ENCODE measurements around the gene ASB1. TPM values are rescaled to one million over a fixed set of nuclear protein-coding genes. Genes with fewer than 3 reads are reported as not detected.
"Not testable (repeated sequence)": the region's sequence is repeated elsewhere in the genome, so short reads cannot be mapped to it uniquely, and the experiment has no call there.

ASB1 gene
- total RNA-seq, 2 experiments from 2014 or later: 32.1 to 34.3 TPM

GRCh38 chr2:238391042-238391689, 35.6 kb upstream of the ASB1 start:
- H3K9me3 Mint-ChIP-seq: no peaks in the 10 kb centered on the region
- H3K27me3 Mint-ChIP-seq: peaks cover 2% of the 10 kb centered on the region
- H3K36me3 Mint-ChIP-seq: no peaks in the 10 kb centered on the region
- DNase-seq (no peak), ATAC-seq (ENCODE audit: low read depth) (no peak)
- H3K4me3 Mint-ChIP-seq: no peak overlapping the region
- POLR2A ChIA-PET: no interaction called here
- no peak overlapping the region for H3K27ac Mint-ChIP-seq
- H3K4me1 Mint-ChIP-seq: peaks cover 9% of the 10 kb centered on the region

GRCh38 chr2:238396663-238397062, 30.1 kb upstream of the ASB1 start:
- no peak overlapping the region for H3K4me3 Mint-ChIP-seq
- POLR2A ChIA-PET: no interaction called here
- no peaks in the 10 kb centered on the region for H3K9me3 Mint-ChIP-seq
- no peak for DNase-seq
- peaks cover 2% of the 10 kb centered on the region for H3K4me1 Mint-ChIP-seq
- no peak for ATAC-seq (ENCODE audit: low read depth)
- H3K27me3 Mint-ChIP-seq: peaks cover 2% of the 10 kb centered on the region
- H3K27ac Mint-ChIP-seq: no peak overlapping the region
- no peaks in the 10 kb centered on the region for H3K36me3 Mint-ChIP-seq

GRCh38 chr2:238397356-238397755, 29.4 kb upstream of the ASB1 start:
- Mint-ChIP-seq H3K36me3 (no peaks in the 10 kb centered on the region), H3K27ac (no peak overlapping the region), H3K27me3 (peaks cover 2% of the 10 kb centered on the region), H3K4me1 (no peaks in the 10 kb centered on the region), H3K4me3 (no peak overlapping the region), H3K9me3 (no peaks in the 10 kb centered on the region)
- ATAC-seq (ENCODE audit: low read depth) (no peak), DNase-seq (no peak)
- POLR2A ChIA-PET: no interaction called here

GRCh38 chr2:238398577-238398976, 28.1 kb upstream of the ASB1 start:
- no peaks in the 10 kb centered on the region for H3K36me3 Mint-ChIP-seq
- POLR2A ChIA-PET: no interaction called here
- ATAC-seq (ENCODE audit: low read depth) (no peak), DNase-seq (no peak)
- H3K9me3 Mint-ChIP-seq: no peaks in the 10 kb centered on the region
- H3K4me3 Mint-ChIP-seq: no peak overlapping the region
- no peak overlapping the region for H3K27ac Mint-ChIP-seq
- H3K27me3 Mint-ChIP-seq: peaks cover 2% of the 10 kb centered on the region
- H3K4me1 Mint-ChIP-seq: no peaks in the 10 kb centered on the region

GRCh38 chr2:238399094-238399493, 27.6 kb upstream of the ASB1 start:
- H3K36me3 Mint-ChIP-seq: no peaks in the 10 kb centered on the region
- H3K27ac Mint-ChIP-seq: no peak overlapping the region
- no peaks in the 10 kb centered on the region for H3K27me3 Mint-ChIP-seq
- POLR2A ChIA-PET: no interaction called here
- H3K9me3 Mint-ChIP-seq: no peaks in the 10 kb centered on the region
- no peak overlapping the region for H3K4me3 Mint-ChIP-seq
- no peaks in the 10 kb centered on the region for H3K4me1 Mint-ChIP-seq
- ATAC-seq (ENCODE audit: low read depth) (no peak), DNase-seq (no peak)

- H3K4me1 Mint-ChIP-seq: peaks cover 6% of the 10 kb centered on the region
- no peaks in the 10 kb centered on the region for H3K27me3 Mint-ChIP-seq
- DNase-seq (no peak), ATAC-seq (ENCODE audit: low read depth) (no peak)
- POLR2A ChIA-PET: no interaction called here
- no peaks in the 10 kb centered on the region for H3K9me3 Mint-ChIP-seq
- H3K4me3 Mint-ChIP-seq: no peak overlapping the region
- no peaks in the 10 kb centered on the region for H3K36me3 Mint-ChIP-seq
- no peak overlapping the region for H3K27ac Mint-ChIP-seq
Measured at GRCh38 chr2:238401551-238401950, 25.2 kb upstream of the ASB1 start.

- Mint-ChIP-seq H3K36me3 (no peaks in the 10 kb centered on the region), H3K27me3 (no peaks in the 10 kb centered on the region), H3K9me3 (no peaks in the 10 kb centered on the region), H3K4me1 (peaks cover 6% of the 10 kb centered on the region), H3K27ac (no peak overlapping the region), H3K4me3 (no peak overlapping the region)
- no peak for DNase-seq
- no peak for ATAC-seq (ENCODE audit: low read depth)
- POLR2A ChIA-PET: no interaction called here
Measured at GRCh38 chr2:238403632-238404405, 22.9 kb upstream of the ASB1 start.

- Mint-ChIP-seq H3K27me3 (no peaks in the 10 kb centered on the region), H3K4me1 (peaks cover 6% of the 10 kb centered on the region), H3K27ac (no peak overlapping the region), H3K36me3 (no peaks in the 10 kb centered on the region), H3K9me3 (no peaks in the 10 kb centered on the region), H3K4me3 (no peak overlapping the region)
- POLR2A ChIA-PET: interaction anchor here (0.7 kb wide), 2 partner anchors 35 to 41 kb away, joined by 3 to 4 read pairs; no protein-coding TSS in a partner anchor
- no peak for ATAC-seq (ENCODE audit: low read depth)
- DNase-seq: no peak
Measured at GRCh38 chr2:238404406-238405216, 22.1 kb upstream of the ASB1 start.

GRCh38 chr2:238405217-238405555, 21.5 kb upstream of the ASB1 start:
- not testable (repeated sequence) for H3K4me3 Mint-ChIP-seq; ATAC-seq (ENCODE audit: low read depth); DNase-seq; H3K27me3 Mint-ChIP-seq; H3K4me1 Mint-ChIP-seq; H3K27ac Mint-ChIP-seq; H3K9me3 Mint-ChIP-seq; H3K36me3 Mint-ChIP-seq
- POLR2A ChIA-PET: interaction anchor here (0.7 to 0.9 kb wide), 3 partner anchors 22 to 42 kb away, joined by 3 to 4 read pairs (median 3); no protein-coding TSS in a partner anchor

GRCh38 chr2:238406221-238406997, 20.3 kb upstream of the ASB1 start:
- POLR2A ChIA-PET: interaction anchor here (0.9 kb wide), 1 partner anchor 21 kb away, joined by 3 read pairs; no protein-coding TSS in a partner anchor
- H3K27me3 Mint-ChIP-seq: no peaks in the 10 kb centered on the region
- peak overlapping the region; percentile 79 for H3K27ac Mint-ChIP-seq
- no peaks in the 10 kb centered on the region for H3K9me3 Mint-ChIP-seq
- DNase-seq (no peak), ATAC-seq (ENCODE audit: low read depth) (peak; percentile 32)
- H3K36me3 Mint-ChIP-seq: no peaks in the 10 kb centered on the region
- peaks cover 6% of the 10 kb centered on the region for H3K4me1 Mint-ChIP-seq
- H3K4me3 Mint-ChIP-seq: no peak overlapping the region

- H3K4me3 Mint-ChIP-seq: no peak overlapping the region
- H3K27me3 Mint-ChIP-seq: no peaks in the 10 kb centered on the region
- ATAC-seq (ENCODE audit: low read depth) (no peak), DNase-seq (no peak)
- POLR2A ChIA-PET: no interaction called here
- no peaks in the 10 kb centered on the region for H3K9me3 Mint-ChIP-seq
- H3K4me1 Mint-ChIP-seq: peaks cover 6% of the 10 kb centered on the region
- no peak overlapping the region for H3K27ac Mint-ChIP-seq
- no peaks in the 10 kb centered on the region for H3K36me3 Mint-ChIP-seq
Measured at GRCh38 chr2:238406998-238407285, 19.8 kb upstream of the ASB1 start.

- Mint-ChIP-seq H3K27ac (no peak overlapping the region), H3K27me3 (no peaks in the 10 kb centered on the region), H3K4me1 (peaks cover 6% of the 10 kb centered on the region), H3K36me3 (no peaks in the 10 kb centered on the region), H3K4me3 (no peak overlapping the region), H3K9me3 (no peaks in the 10 kb centered on the region)
- POLR2A ChIA-PET: no interaction called here
- no peak for DNase-seq
- ATAC-seq (ENCODE audit: low read depth): no peak
Measured at GRCh38 chr2:238407566-238407965, 19.2 kb upstream of the ASB1 start.

GRCh38 chr2:238408615-238409340, 17.9 kb upstream of the ASB1 start:
- no peaks in the 10 kb centered on the region for H3K36me3 Mint-ChIP-seq
- H3K27ac Mint-ChIP-seq: no peak overlapping the region
- no peak overlapping the region for H3K4me3 Mint-ChIP-seq
- peaks cover 6% of the 10 kb centered on the region for H3K4me1 Mint-ChIP-seq
- ATAC-seq (ENCODE audit: low read depth) (no peak), DNase-seq (no peak)
- H3K9me3 Mint-ChIP-seq: no peaks in the 10 kb centered on the region
- no peaks in the 10 kb centered on the region for H3K27me3 Mint-ChIP-seq
- POLR2A ChIA-PET: no interaction called here

Measured in activated naive CD8-positive, alpha-beta T cell treated with anti-CD3 and anti-CD28 coated beads, Interleukin-2, amount 10 ng/mL, durations not matched to agents 7 days and 5 days (primary cell).